ENCODE data around the gene MPC2. TPM values are rescaled to one million over a fixed set of nuclear protein-coding genes. Genes with fewer than 3 reads are reported as not detected.
"Not testable (repeated sequence)": the region's sequence is repeated elsewhere in the genome, so short reads cannot be mapped to it uniquely, and the experiment has no call there.

MPC2 gene
- total RNA-seq, 1 donor from 2014 or later, result 34.9 TPM

DNA sequence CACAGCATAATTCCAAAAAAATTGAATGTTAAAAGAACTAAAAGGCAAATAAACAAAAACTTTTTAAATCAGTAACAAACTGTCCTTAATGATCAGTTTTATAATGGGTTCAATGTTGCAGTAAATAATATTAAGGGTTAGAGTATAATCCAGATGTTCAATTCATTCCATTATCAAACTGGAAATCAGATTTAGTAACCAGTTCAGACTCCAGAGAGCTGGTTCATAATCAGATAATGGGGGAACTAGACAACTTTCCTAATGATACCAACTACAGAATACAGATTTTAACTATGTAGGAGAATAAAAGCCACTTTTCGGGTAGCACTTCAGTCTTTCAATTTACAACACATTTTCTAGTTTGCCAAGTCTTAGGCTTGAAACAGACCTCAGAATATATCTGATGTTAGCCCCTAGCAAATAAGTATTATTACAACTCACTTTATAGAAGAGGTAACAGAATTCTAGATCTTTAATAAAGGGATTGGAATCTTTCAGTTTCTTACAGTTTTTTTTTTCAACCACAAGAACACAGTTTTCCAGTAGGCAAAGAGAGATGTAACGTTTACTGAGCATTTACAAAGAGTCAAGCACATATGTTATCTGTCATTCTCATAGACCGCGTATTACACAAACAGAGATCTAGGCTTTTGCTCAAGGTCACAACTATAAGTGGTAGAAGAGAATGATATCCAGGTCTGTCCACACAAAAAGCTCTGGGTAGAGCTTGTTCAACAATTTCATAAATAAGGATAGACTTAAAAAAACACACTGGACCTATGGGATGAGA is 2.3 kb downstream of the MPC2 start:
- peak; percentile 69 for DNase-seq (ENCODE audit: low spot score)

GRCh38 chr1:167933788-167934187 is 3.1 kb downstream of the MPC2 start:
- DNase-seq (ENCODE audit: low spot score), result no peak

DNA sequence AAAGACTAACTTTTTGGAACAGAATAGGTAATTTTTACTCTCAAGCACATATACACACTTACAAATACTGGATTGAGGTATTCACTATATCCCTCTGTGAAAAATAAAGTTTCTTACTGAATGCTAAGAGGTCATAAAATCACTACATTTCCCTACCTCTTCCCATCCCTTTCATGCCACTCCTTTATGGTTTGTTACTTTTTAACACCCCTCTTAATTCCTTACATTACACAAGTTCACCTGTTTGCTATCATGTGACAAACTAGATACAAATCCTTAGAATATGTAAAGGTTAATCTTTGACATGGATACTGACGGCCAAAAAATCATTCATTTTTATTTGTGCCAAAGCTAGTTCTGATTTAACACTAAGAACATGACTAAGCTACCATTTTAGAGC is 7.1 kb downstream of the MPC2 start:
- no peak for DNase-seq (ENCODE audit: low spot score)

DNA sequence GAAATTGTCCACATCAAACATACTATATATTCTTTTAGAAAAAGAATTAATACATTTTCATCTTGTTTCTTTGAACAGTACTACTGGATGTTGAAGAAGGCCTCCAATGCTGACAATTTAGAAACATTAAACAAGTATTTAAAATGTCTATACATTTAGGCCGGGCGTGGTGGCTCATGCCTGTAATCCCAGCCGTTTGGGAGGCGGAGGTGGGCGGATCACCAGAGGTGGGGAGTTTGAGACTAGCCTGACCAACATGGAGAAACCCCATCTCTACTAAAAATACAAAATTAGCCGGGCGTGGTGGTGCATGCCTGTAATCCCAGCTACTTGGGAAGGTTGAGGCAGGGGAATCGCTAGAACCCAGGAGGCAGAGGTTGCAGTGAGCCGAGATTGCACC is 8.0 kb downstream of the MPC2 start:
- not testable (repeated sequence) for DNase-seq (ENCODE audit: low spot score)

GRCh38 chr1:167928457-167928852 is 8.4 kb downstream of the MPC2 start:
- no peak for DNase-seq (ENCODE audit: low spot score)

DNA sequence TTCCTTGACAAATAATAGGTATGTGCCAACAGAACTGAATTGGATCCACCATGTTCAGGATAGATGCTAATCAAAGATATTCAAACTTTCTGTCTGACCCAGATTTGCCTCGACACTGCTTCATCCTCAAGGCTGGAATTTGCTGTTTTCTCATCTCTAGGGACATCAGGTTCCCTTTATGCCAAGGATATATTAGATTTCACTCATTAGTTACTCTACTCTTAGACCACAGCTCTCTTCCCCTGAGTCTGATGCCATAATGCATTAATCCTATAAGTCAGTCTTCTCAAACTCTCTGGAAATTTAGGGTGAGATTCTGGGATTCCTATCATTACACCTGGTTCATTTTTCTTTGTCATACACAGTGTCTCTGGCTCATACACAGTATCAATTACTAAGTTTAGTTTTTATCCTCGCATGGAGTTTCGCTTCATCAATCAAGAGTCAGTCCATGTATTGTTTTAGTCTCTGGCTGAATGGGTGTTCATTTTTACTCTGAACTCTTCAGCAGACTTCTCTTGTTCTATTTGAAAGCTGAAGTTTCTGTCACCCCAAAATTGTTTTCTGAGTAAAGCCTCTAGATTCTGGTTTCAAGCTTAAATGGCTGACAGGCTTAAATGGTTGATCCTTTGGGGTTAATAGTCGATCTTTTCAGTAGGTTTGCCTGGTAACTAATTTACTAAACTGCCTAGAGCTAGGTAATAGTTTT is 9.7 kb downstream of the MPC2 start:
- DNase-seq (ENCODE audit: low spot score), result no peak

GRCh38 chr1:167926486-167926997 is 10.3 kb downstream of the MPC2 start:
- DNase-seq (ENCODE audit: low spot score), result no peak

GRCh38 chr1:167924543-167925231 is 12.2 kb downstream of the MPC2 start:
- DNase-seq (ENCODE audit: low spot score), result no peak

DNA sequence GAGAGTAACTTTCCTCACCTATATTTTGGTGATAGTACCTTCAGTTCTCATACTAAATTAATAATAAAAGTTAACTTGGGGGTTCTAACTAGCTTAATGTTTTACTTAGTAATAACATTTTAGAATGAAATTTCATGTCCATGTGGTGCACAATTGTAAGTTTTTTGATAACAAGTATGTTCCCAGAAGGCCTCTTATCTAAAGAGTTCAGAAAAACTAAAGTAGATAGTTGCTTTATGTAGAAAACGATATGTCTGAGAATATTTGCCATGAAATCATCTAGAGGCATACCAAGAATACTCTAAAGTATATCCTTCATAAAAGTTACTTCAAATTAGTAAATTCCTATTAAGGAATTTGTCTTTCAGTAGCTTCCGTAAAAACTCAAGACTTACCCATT is 12.8 kb downstream of the MPC2 start:
- no peak for DNase-seq (ENCODE audit: low spot score)

DNA sequence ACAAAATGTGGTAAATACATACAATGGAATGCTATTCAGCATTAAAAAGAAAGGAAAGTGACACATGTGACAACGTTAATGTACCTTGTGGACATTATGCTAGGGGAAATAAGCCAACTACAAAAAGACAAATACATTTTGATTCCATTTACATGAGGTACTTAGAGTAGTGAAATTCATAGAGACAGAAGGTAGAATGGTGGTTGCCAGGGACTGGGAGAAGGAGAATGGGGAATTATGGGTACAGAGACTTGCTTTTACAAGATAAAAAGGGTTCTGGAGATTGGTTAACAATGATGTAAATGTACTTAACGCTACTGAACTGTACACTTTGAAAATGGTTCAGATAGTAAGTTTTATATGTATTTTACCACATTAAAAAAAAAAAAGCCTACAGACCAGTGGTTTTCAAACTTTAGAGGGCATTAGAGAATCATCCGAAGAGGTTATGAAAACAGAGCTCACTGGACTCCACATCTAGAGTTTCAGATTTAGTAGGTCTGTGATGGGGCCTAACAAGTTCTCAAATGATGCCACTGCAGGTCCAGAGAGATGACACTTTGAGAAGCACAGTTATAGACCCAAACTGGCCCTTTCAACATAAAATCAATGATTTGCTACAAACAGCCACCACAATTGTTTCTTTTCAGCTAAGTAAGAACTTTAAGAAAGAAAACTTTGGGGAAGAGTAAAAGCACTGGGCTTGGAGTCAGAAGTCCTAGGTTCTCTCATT is 13.4 kb downstream of the MPC2 start:
- DNase-seq (ENCODE audit: low spot score), result no peak

- DNase-seq (ENCODE audit: low spot score), result no peak
Observed at GRCh38 chr1:167922611-167923074, 14.2 kb downstream of the MPC2 start.

- DNase-seq (ENCODE audit: low spot score), result peak; percentile 34
Observed at GRCh38 chr1:167922023-167922422, 14.8 kb downstream of the MPC2 start.

DNA sequence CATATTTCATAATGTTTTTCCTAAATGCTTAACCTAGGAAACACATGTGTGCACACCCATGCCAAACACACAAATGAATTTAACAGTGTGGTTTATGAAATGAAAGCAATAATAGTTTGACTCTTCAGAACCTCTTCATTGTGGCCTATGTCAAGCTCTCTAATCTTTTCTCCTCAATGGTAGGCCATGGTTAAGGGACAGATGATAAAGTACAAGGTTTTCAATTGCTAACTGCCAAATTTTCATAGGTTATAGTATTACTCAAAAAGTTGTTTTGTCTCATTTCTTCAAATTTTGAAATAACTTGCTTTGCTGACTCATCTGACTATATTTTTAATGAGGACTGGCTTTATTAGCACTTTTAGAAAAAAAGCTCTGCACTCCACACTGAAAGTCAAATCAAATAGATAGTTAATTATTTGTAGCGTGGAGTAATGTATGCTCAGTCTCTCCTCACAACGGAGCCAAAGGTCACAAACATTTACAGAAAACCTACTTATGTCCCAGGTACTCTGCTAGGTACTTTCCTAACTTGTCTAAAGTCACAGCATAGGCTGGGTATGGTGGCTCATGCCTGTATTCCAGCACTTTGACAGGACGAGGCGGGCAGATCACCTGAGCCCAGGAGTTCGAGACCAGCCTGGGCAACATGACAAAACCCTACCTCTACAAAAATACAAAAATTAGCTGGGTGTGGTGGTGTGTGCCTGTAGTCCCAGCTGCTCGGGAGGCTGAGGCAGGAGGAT is 19.9 kb downstream of the MPC2 start:
- no peak for DNase-seq (ENCODE audit: low spot score)

GRCh38 chr1:167915569-167915968 is 21.3 kb downstream of the MPC2 start:
- DNase-seq (ENCODE audit: low spot score), result no peak

GRCh38 chr1:167913895-167914496 is 22.9 kb downstream of the MPC2 start, which contains the start of gene ADCY10:
Gene ADCY10 (minus strand): TSS chr1:167914134. CDS start chr1:167905140, 8,994 bp downstream.
- DNase-seq (ENCODE audit: low spot score), result no peak

DNA sequence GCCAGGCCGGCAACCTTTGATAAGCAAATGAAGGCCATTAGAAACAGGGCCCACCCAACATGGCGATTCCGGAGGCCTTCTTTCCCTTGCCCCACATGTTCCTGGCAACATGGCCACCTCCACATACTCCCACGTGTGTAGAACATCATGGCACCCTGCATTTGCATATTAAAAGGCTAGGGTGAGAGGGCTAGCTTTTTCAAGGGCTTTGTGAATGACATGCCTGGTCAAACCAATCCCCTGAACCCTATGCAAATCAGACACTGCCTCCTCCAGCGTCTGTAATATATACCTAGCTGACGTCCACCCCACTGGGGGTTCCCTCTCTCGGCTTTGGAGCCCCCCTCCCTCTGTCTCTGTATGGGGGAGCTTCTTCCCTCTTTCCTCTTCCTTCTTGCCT is 24.6 kb downstream of the MPC2 start:
- DNase-seq (ENCODE audit: low spot score), result no peak

DNA sequence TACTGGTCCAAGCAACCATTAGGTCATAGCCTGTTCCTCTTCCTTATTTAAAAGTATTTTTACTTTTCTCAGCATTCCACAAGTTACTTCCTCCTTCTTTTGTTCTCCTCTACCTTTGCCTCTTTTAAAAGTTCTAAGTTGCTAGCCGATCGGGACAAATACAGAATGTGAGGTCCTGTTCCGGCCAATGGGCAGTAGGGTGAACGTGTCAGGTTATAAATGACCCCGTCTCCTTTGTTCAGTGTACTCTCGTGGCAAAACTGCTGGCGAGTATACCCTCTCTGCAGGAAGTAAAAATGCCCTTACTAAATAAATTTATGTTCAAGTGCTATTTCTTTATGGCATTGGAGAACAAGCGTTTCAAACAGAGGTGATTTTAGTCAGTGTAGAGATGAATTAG is 25.5 kb downstream of the MPC2 start:
- DNase-seq (ENCODE audit: low spot score), result no peak

DNA sequence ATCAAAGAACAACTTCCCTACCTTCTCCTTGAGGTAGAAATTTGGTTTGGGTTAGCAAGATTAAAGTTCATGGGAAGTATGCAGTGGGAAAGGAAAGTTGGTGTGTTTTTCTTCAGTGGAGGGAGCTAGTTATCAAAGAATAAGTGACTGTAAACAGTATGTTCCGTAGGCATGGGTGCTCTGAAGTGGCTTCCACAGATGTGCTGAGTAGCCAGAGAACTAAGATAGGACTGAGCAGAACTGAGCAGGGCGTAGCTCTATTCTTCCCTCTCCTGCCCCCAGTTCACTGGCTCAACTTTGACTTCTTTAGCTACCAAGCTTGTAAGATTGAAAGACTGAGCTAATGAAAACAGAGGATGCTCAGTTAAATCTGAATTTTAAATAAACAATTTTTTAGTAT is 26.3 kb downstream of the MPC2 start:
- DNase-seq (ENCODE audit: low spot score), result no peak

DNA sequence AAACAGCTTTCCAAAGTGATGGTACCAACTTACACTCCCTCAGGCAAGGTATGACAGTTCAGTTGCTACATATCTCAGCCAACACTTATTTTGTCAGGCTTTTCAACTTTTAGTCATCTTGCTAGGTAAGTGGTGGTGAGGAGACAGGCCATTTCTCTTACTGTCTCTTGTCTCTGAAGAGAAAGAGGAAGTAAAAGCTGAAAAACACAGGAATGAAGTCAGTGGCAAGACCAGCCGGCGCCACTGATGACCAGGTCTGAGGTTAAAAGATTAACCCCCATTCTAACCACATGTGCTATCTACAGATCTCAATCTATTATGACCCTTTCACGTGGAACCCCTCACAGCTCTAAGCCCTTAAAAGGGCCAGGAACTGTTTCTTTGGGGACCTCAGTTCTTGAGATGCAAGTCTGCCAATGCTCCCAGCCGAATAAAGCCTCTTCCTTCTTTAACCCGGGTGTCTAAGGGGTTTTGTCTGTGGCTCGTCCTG is 27.1 kb downstream of the MPC2 start:
- no peak for DNase-seq (ENCODE audit: low spot score)

- DNase-seq (ENCODE audit: low spot score), result peak; percentile 41
Observed at GRCh38 chr1:167905671-167906070, 31.2 kb downstream of the MPC2 start.

Data from umbilical cord (tissue), 2 donors.